DND-41 (cell line): Measurements from ENCODE around the gene GIMAP8.

Source experiments
- EZH2 ChIP-seq: IDR thresholded peaks from 3 replicates; pipeline ENCODE4 v1.6.1; 2012; ENCODE audit warnings: borderline replicate concordance, low read depth, mild to moderate bottlenecking, moderate library complexity, low read length, inconsistent platforms; ENCODE audit not compliant: severe bottlenecking
- TF ChIP-seq, protein P1 (sequence below): IDR thresholded peaks from 2 replicates; pipeline ENCODE4 v1.5.1; 2012; ENCODE audit warnings: borderline replicate concordance, low read length, moderate library complexity, mild to moderate bottlenecking; ENCODE audit not compliant: poor library complexity, severe bottlenecking; ENCODE audit errors: extremely low read depth

DNA sequence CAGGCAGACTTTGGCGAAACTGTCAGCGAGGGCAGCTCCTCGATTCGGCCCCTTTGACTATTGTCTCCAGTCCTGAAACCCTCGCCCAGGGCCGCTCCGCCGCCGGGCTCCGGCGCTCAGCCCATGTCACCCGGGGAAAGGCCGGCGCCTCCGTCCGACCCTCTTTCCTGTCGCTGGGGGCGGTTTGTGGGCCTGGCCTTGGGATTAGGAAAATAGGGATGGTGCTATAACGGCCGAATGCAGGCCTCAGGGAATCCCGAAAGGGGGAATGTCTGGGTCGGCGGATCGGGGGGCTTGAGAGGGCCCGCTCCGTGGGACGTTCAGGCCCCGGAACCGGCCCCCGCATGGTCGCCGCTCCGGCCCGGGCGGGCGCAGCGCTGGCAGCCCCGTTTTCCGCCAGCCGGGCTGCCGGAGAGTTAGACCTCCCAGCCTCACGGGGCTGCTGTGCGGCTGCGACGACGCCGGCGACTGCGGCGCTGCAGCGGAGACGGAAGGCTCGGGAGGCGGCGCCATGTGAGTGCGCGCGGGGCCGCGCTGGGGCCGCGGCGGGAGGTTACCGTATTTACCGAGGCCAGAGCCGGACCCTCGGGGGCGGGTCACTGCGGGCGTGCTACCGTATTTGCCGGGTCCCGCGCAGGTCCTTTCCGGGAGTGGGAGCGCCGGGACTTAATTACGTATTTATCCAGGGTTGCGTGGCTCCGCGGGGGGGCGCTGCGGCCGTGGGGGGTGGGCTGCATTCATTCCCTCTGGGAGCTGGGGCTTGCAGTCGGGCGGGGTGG, 45.4 kb upstream of the GIMAP8 start:
- TF ChIP-seq, protein P1, sequence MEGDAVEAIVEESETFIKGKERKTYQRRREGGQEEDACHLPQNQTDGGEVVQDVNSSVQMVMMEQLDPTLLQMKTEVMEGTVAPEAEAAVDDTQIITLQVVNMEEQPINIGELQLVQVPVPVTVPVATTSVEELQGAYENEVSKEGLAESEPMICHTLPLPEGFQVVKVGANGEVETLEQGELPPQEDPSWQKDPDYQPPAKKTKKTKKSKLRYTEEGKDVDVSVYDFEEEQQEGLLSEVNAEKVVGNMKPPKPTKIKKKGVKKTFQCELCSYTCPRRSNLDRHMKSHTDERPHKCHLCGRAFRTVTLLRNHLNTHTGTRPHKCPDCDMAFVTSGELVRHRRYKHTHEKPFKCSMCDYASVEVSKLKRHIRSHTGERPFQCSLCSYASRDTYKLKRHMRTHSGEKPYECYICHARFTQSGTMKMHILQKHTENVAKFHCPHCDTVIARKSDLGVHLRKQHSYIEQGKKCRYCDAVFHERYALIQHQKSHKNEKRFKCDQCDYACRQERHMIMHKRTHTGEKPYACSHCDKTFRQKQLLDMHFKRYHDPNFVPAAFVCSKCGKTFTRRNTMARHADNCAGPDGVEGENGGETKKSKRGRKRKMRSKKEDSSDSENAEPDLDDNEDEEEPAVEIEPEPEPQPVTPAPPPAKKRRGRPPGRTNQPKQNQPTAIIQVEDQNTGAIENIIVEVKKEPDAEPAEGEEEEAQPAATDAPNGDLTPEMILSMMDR: peak; percentile 66
- TF ChIP-seq EZH2: no peak
